Testis (tissue), 2 donors: ENCODE measurements around the gene EYA2.

ENCODE experiments used
- CTCF ChIP-seq, 3 experiments: fragments of 450-650 bp in 2 of 3; fragments of 200-600 bp in 1 of 3; sonication (generic) in 1 of 3; IDR thresholded peaks; one replicate each; pipeline ENCODE4 v1.5.1; 2016 to 2019; ENCODE audit warnings: antibody characterized with exemption in 3 of 3, mild to moderate bottlenecking in 2 of 3, moderate library complexity in 1 of 3
- POLR2A ChIP-seq: fragments of 450-650 bp; IDR thresholded peaks from one replicate; pipeline ENCODE4 v1.6.1; 2017; ENCODE audit warnings: antibody characterized with exemption, mild to moderate bottlenecking, moderate library complexity

- TF ChIP-seq CTCF (IDR thresholded peaks at IDR 0.05) (no peak), POLR2A (no peak)
Measured at GRCh38 chr20:47141941-47142773, 247.5 kb downstream of the EYA2 start.
